ENCODE measurements around the gene SLCO3A1. TPM values are rescaled to one million over a fixed set of nuclear protein-coding genes. Genes with fewer than 3 reads are reported as not detected.

SLCO3A1 gene
- total RNA-seq, 1 experiment from 2014 or later: 5.1 TPM

DNA sequence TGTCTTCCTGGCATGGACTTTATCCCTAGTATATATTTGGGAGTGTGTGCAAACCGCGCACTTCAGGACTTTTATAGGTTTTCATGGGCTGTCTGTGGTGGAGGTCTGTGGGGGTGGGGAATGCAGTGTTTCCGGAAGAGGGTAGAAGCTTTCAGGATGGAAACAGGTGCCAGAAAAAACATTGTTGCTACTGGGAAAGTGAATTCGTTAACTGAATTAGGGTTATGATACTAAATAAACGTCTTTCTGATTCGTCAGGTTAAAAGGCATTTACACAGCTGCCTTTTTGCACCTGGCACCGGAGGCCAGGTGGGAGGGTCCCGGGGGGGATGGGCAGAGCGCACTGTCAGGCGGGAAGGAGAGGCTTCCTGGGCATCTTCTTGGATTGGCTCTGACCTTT, 62.1 kb downstream of the SLCO3A1 start:
- TF ChIP-seq, protein P1, sequence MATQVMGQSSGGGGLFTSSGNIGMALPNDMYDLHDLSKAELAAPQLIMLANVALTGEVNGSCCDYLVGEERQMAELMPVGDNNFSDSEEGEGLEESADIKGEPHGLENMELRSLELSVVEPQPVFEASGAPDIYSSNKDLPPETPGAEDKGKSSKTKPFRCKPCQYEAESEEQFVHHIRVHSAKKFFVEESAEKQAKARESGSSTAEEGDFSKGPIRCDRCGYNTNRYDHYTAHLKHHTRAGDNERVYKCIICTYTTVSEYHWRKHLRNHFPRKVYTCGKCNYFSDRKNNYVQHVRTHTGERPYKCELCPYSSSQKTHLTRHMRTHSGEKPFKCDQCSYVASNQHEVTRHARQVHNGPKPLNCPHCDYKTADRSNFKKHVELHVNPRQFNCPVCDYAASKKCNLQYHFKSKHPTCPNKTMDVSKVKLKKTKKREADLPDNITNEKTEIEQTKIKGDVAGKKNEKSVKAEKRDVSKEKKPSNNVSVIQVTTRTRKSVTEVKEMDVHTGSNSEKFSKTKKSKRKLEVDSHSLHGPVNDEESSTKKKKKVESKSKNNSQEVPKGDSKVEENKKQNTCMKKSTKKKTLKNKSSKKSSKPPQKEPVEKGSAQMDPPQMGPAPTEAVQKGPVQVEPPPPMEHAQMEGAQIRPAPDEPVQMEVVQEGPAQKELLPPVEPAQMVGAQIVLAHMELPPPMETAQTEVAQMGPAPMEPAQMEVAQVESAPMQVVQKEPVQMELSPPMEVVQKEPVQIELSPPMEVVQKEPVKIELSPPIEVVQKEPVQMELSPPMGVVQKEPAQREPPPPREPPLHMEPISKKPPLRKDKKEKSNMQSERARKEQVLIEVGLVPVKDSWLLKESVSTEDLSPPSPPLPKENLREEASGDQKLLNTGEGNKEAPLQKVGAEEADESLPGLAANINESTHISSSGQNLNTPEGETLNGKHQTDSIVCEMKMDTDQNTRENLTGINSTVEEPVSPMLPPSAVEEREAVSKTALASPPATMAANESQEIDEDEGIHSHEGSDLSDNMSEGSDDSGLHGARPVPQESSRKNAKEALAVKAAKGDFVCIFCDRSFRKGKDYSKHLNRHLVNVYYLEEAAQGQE (IDR thresholded peaks at IDR 0.05; ENCODE audit: low read depth): no peak
- TF ChIP-seq ZFX (IDR thresholded peaks at IDR 0.05): no peak
- TF ChIP-seq ELF1 (IDR thresholded peaks at IDR 0.05; ENCODE audit: borderline replicate concordance, low read depth): no peak
- TF ChIP-seq, protein P2, sequence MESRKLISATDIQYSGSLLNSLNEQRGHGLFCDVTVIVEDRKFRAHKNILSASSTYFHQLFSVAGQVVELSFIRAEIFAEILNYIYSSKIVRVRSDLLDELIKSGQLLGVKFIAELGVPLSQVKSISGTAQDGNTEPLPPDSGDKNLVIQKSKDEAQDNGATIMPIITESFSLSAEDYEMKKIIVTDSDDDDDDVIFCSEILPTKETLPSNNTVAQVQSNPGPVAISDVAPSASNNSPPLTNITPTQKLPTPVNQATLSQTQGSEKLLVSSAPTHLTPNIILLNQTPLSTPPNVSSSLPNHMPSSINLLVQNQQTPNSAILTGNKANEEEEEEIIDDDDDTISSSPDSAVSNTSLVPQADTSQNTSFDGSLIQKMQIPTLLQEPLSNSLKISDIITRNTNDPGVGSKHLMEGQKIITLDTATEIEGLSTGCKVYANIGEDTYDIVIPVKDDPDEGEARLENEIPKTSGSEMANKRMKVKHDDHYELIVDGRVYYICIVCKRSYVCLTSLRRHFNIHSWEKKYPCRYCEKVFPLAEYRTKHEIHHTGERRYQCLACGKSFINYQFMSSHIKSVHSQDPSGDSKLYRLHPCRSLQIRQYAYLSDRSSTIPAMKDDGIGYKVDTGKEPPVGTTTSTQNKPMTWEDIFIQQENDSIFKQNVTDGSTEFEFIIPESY (IDR thresholded peaks at IDR 0.05; ENCODE audit: extremely low read depth, insufficient replicate concordance, low read length): no peak
- no peak for TF ChIP-seq FOSL1 (IDR thresholded peaks at IDR 0.05; ENCODE audit: low read depth)
- TF ChIP-seq POLR2AphosphoS5 (IDR thresholded peaks at IDR 0.05; ENCODE audit: low read depth, low read length): no peak
- TF ChIP-seq CEBPB (IDR thresholded peaks at IDR 0.05; ENCODE audit: low read depth): no peak
- no peak for TF ChIP-seq JUND (IDR thresholded peaks at IDR 0.05)
- no peak for TF ChIP-seq CBX3 (IDR thresholded peaks at IDR 0.05; ENCODE audit: low read depth)
- no peak for TF ChIP-seq POLR2A (IDR thresholded peaks at IDR 0.05; ENCODE audit: borderline replicate concordance, extremely low read depth, insufficient read depth, insufficient read length)
- TF ChIP-seq, protein P3, sequence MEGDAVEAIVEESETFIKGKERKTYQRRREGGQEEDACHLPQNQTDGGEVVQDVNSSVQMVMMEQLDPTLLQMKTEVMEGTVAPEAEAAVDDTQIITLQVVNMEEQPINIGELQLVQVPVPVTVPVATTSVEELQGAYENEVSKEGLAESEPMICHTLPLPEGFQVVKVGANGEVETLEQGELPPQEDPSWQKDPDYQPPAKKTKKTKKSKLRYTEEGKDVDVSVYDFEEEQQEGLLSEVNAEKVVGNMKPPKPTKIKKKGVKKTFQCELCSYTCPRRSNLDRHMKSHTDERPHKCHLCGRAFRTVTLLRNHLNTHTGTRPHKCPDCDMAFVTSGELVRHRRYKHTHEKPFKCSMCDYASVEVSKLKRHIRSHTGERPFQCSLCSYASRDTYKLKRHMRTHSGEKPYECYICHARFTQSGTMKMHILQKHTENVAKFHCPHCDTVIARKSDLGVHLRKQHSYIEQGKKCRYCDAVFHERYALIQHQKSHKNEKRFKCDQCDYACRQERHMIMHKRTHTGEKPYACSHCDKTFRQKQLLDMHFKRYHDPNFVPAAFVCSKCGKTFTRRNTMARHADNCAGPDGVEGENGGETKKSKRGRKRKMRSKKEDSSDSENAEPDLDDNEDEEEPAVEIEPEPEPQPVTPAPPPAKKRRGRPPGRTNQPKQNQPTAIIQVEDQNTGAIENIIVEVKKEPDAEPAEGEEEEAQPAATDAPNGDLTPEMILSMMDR (IDR thresholded peaks at IDR 0.05 in 2 of 3, conservative IDR thresholded peaks at IDR 0.05 in 1 of 3; ENCODE audit: borderline replicate concordance in 1 of 3, insufficient read depth in 1 of 3, low read depth in 2 of 3, low read length in 2 of 3): no peak
- TF ChIP-seq, protein P4, sequence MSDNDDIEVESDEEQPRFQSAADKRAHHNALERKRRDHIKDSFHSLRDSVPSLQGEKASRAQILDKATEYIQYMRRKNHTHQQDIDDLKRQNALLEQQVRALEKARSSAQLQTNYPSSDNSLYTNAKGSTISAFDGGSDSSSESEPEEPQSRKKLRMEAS (IDR thresholded peaks at IDR 0.05): no peak
- TF ChIP-seq SP1 (IDR thresholded peaks at IDR 0.05; ENCODE audit: low read depth): no peak
- POLR2A ChIA-PET: no interaction called here
- no peak for ATAC-seq

More for the DNA sequence above, 62.1 kb downstream of the SLCO3A1 start:
- DNase-seq (ENCODE audit: low read depth, low spot score): no peak
- no TSS peak for BruUV-seq (replicated peaks)
- Histone ChIP-seq H2AFZ (ENCODE audit: low read depth, low read length, poor library complexity, severe bottlenecking) (no peak overlapping the region), H3K4me1 (ENCODE audit: control insufficient read depth in 1 of 2, insufficient read depth in 2 of 2, low read length in 2 of 2) (no peaks in the 10 kb centered on the region), H3K9me2 (ENCODE audit: insufficient read depth) (no peaks in the 10 kb centered on the region), H3K9ac (ENCODE audit: low read length) (no peak overlapping the region), H3K27ac (ENCODE audit: low read depth, low read length) (no peak overlapping the region), H3K36me3 (ENCODE audit: control insufficient read depth in 1 of 2, insufficient read depth in 2 of 2, low read length in 2 of 2) (no peaks in the 10 kb centered on the region), H3K4me2 (ENCODE audit: low read length) (no peak overlapping the region), H4K20me1 (ENCODE audit: insufficient read depth) (no peaks in the 10 kb centered on the region), H3K9me3 (ENCODE audit: control insufficient read depth in 1 of 2, insufficient read depth in 1 of 2, low read depth in 1 of 2, low read length in 2 of 2) (no peaks in the 10 kb centered on the region), H3K79me2 (ENCODE audit: insufficient read depth, low read length) (no peaks in the 10 kb centered on the region), H3K4me3 (replicated peaks in 1 of 2; ENCODE audit: low read depth in 1 of 2, low read length in 2 of 2) (no peak overlapping the region), H3K27me3 (ENCODE audit: insufficient read depth, low read length) (no peaks in the 10 kb centered on the region)
- ChIA-PET RAD21 (ENCODE audit: low non-redundant PET in 1 of 2, low total read pairs in 2 of 2, uncharacterized antibody in 2 of 2, unreplicated experiment in 2 of 2) (no interaction called here), CTCF (no interaction called here)
- intact Hi-C loops (cut with micrococcal nuclease): no loop called here

All from HCT116 (cell line).